Choroid plexus epithelial cell (primary cell): ENCODE results near the gene NHSL2.

ENCODE experiments used
- DNase-seq: peaks from one replicate; pipeline ENCODE4 v3.0.0-alpha.2; 2010; ENCODE audit warnings: low read depth
- H3K4me3 ChIP-seq: 2 replicates; pipeline ENCODE4 v1.5.1; 2011; ENCODE audit warnings: low read depth, mild to moderate bottlenecking, control low read depth, low read length, moderate library complexity
- CTCF ChIP-seq: conservative IDR thresholded peaks from 2 replicates; pipeline ENCODE4 v1.5.1; 2011; ENCODE audit warnings: low read depth, mild to moderate bottlenecking, control low read depth, inconsistent platforms, low read length, moderate library complexity

Gene NHSL2

GRCh38 chrX:71941145-71941544 is 30.5 kb downstream of the NHSL2 start:
- TF ChIP-seq CTCF: no peak
- H3K4me3 ChIP-seq: no peak overlapping the region
- DNase-seq: no peak

- DNase-seq: peak; percentile 65
- no peak overlapping the region for H3K4me3 ChIP-seq
- no peak for TF ChIP-seq CTCF
Measured at GRCh38 chrX:71941776-71942175, 31.1 kb downstream of the NHSL2 start.

DNA sequence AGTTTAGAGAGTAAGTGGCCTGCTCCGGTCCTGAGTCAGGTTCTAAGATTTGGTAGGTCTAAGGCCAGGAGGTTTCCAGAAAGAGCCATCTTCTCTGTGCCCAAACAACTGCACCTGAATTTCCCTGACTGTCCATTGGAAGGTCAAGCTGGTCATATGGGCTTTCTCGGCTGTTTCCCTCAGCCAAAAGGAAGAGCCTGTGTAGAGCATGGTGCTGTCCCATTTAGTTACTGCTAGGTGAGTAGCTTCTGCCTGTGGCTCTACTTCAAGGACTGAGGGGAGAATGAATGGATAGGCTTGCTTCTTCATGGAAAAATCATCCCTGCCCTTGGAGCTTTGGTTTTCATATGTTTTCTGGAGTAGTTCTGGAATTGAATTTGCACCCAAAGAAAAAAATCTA is 33.7 kb downstream of the NHSL2 start:
- no peak for DNase-seq
- TF ChIP-seq CTCF: no peak
- H3K4me3 ChIP-seq: no peak overlapping the region

DNA sequence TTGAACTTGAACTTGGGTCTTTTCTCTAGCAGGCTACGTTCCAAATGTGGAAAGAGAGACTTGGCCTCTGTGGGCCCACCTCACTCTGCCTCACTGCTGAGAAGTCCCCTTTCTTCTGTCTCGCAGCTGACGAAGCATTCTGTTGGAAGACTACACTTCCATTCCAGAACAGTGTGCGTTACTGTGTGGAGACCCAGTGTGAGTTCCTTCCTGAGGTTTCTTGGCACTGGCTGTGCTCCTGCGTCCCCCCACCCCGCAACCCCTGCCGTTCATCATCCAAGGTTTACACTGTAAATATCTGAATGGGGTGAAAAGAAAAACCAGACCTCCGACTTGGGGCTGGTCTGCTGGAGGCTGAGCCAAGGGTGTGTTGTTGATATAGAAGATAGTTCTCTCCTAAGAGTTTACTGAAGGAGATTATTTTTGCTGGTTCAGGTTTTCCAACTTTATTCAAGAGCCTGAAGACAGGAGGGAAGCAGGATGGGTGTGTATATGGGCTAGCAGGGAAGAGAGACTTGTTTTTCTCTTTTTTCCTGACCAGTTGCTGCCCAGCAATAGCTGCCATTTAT is 34.7 kb downstream of the NHSL2 start:
- no peak overlapping the region for H3K4me3 ChIP-seq
- TF ChIP-seq CTCF: no peak
- DNase-seq: no peak

GRCh38 chrX:71949363-71949762 is 38.7 kb downstream of the NHSL2 start:
- TF ChIP-seq CTCF: no peak
- DNase-seq: no peak
- H3K4me3 ChIP-seq: no peak overlapping the region

DNA sequence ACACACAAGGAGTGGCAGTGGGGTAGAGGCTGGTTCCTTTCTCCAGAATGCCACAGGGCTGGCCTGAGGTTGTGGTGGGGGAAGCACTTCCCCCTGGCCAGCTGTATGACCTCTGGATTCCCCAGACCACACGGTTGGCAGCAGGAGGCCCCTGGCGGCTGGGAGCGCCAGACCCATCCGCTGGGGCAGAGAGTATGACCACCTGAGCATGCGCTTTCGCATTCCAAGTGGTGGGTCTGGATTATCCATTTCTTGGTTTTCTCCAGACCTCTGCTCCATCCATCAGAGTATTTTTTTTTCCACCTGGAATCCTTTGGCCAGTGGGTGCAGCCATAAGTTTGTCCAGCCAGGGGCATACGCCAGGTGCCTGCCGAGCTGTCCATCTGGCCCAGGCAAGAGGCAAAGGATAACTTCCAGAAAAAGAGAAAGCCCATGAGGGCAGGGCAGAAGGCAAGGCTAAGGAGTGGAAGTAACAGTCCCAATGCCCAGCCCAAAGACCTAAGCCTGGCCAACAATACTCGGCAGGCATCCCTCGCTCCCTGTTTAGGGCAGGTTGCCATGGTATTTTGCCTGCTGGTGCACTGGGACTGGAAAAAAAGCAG is 39.3 kb downstream of the NHSL2 start:
- DNase-seq: no peak
- no peak for TF ChIP-seq CTCF
- no peak overlapping the region for H3K4me3 ChIP-seq

DNA sequence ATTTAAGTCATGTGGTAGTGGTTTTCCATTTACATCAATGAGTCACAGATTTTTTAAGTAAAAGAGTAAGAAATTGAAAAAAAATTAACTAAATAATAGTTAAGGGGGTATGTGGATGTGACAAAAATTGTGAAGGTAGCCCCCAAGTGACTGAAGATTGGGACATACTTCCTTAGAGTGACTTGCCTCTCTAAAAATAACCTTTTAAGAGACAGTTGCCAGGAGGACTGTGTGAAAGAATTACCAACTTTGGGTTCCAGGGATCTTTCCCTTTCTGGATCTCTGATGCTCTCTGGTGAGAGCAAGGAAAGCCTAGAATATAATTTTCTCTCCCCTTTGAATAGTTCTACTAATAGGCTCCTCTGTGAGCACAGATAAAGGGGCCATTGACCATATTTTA is 42.7 kb downstream of the NHSL2 start:
- no peak for DNase-seq
- TF ChIP-seq CTCF: no peak
- no peak overlapping the region for H3K4me3 ChIP-seq
